ENCODE results near the gene PRKAR1B.

Gene PRKAR1B

DNA sequence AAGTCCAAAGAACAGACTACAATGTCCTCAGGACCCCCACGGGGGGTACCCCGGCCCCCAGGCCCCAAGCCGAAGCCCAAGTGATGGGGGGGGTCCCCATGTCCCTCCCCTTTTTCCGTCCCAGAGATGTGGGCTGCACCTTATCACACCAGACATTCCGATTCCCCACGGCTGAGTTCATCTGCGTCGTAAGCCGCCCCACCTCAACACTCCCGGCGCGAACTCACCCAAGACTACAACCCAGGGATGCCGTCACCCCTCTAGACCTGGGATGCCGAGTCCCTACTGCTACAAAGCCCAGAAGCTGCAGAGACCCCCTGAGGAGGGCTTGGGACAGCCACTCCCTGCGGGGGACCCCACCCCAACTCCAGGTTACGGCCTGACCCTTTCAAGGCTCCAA is 221.9 kb downstream of the PRKAR1B start:
- DNase-seq (ENCODE audit: low read depth) = no peak
- TF ChIP-seq, protein P1, sequence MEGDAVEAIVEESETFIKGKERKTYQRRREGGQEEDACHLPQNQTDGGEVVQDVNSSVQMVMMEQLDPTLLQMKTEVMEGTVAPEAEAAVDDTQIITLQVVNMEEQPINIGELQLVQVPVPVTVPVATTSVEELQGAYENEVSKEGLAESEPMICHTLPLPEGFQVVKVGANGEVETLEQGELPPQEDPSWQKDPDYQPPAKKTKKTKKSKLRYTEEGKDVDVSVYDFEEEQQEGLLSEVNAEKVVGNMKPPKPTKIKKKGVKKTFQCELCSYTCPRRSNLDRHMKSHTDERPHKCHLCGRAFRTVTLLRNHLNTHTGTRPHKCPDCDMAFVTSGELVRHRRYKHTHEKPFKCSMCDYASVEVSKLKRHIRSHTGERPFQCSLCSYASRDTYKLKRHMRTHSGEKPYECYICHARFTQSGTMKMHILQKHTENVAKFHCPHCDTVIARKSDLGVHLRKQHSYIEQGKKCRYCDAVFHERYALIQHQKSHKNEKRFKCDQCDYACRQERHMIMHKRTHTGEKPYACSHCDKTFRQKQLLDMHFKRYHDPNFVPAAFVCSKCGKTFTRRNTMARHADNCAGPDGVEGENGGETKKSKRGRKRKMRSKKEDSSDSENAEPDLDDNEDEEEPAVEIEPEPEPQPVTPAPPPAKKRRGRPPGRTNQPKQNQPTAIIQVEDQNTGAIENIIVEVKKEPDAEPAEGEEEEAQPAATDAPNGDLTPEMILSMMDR (conservative IDR thresholded peaks at IDR 0.05; ENCODE audit: low read length) = no peak

DNA sequence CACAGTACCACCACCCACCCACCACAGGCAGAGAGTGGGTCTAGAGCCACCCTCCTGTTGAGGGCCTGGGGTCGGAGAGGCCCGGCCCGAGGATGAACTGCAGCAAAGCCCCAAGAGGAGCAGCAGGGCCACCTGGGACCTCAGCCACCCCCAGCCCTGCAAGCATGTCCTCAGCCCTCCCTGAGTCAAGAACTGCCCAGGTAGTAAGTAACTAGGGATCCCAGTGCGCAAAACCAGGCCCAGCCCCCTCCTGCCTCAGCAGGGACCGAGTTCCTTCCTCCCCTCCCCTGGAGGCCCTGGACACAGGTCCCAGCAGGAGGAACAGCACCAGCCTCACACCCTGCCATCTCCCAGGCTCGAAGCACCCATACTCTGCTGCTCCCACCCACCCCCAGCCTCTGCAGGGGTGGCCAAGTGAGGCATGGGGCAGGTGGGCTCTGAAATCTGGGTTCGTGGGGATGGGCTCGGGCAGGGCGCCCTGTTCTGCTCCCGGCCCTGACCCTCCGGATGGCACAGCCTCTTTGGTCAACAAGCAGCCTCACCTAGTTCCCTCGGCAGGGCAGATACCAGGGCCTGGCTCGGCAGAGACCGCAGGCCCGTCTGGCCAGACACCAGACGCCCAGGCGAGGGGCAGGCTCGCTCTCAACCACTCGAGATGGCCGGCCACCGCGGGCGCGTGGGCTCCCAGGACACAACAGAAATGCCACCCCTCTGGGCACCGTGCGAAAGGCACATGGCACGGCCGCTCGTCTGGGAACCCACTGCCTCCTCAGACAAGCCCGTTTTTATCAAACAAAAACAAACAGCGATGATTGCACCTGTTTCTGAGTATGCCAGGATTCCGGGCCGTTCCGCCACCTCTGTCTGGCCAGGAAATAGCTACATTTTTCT is 222.6 kb downstream of the PRKAR1B start:
- TF ChIP-seq, protein P1 (conservative IDR thresholded peaks at IDR 0.05; ENCODE audit: low read length) = no peak
- H3K4me3 ChIP-seq (ENCODE audit: low read length) = no peak overlapping the region
- no peak for DNase-seq (ENCODE audit: low read depth)

More for the DNA sequence above, 221.9 kb downstream of the PRKAR1B start:
- no peak overlapping the region for H3K4me3 ChIP-seq (ENCODE audit: low read length)

DNA sequence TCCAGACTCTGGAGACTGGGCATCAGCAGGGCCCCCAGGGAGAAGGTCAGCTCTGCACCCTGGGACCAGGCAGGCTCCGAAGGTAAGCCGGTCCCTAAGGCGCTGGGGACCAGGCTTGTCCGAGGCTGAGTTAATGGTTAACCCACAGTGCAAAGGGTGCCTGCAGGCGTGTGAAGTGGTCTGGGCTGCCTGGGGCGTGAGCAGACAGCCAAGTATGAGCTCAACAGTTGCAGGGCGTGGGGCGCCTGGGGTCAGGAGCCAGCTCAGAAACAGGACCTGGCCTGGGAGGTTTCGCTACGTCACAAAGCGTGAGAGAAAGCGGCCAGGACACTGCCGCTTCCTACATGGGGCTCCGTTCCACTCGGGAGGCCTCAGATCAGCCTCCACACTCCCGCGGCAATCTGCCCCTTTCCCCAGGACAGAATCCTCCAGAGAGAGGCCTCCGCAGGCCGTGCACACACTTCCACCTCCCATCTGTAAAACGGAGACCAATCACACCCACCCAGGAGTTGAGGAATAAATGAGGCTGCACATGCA is 223.4 kb downstream of the PRKAR1B start:
- no peak overlapping the region for H3K4me3 ChIP-seq (ENCODE audit: low read length)
- DNase-seq (ENCODE audit: low read depth) = no peak

DNA sequence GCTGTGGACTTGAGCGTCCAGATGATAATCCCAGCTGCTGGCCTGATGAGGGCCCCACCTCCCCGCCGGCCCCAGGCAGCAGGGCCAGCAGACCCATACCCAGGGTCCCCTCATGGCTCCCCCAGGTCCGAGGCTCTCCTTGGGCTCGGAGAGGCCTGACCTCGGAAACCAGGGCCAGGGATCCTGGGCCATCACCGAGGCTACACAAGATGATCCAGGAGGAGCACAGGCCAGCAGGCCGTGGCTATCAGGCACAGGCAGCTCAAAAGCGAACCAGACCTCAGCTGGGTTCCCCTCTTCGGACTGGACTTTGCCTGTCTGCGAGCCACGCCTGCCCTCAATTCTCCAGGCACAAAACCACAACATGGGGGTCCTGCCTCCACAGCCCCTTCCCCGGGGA is 224.8 kb downstream of the PRKAR1B start:
- TF ChIP-seq, protein P1 (conservative IDR thresholded peaks at IDR 0.05; ENCODE audit: low read length) = no peak
- DNase-seq (ENCODE audit: low read depth) = no peak
- no peak overlapping the region for H3K4me3 ChIP-seq (ENCODE audit: low read length)

More for the DNA sequence above, 223.4 kb downstream of the PRKAR1B start:
- TF ChIP-seq, protein P1 (conservative IDR thresholded peaks at IDR 0.05; ENCODE audit: low read length) = no peak

DNA sequence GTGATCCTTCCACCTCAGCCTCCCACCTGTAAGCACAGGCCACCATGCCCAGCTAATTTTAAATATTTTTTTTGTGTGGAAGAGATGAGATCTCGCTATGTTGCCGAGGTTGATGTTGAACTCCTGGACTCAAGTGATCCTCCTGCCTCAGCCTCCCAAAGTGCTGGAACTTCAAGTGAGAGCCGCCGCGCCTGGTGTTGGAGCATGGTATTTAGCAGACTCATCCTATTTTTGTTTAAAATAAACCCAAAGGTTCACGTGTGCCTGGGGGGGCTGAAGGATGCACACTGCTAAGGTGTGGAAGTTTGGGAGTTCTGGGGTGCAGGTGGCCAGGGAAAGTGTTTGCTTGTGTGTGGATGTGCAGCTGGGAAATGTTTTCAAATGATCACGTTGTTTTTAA is 225.6 kb downstream of the PRKAR1B start:
- TF ChIP-seq, protein P1 (conservative IDR thresholded peaks at IDR 0.05; ENCODE audit: low read length) = no peak
- H3K4me3 ChIP-seq (ENCODE audit: low read length) = no peak overlapping the region
- DNase-seq (ENCODE audit: low read depth) = no peak

DNA sequence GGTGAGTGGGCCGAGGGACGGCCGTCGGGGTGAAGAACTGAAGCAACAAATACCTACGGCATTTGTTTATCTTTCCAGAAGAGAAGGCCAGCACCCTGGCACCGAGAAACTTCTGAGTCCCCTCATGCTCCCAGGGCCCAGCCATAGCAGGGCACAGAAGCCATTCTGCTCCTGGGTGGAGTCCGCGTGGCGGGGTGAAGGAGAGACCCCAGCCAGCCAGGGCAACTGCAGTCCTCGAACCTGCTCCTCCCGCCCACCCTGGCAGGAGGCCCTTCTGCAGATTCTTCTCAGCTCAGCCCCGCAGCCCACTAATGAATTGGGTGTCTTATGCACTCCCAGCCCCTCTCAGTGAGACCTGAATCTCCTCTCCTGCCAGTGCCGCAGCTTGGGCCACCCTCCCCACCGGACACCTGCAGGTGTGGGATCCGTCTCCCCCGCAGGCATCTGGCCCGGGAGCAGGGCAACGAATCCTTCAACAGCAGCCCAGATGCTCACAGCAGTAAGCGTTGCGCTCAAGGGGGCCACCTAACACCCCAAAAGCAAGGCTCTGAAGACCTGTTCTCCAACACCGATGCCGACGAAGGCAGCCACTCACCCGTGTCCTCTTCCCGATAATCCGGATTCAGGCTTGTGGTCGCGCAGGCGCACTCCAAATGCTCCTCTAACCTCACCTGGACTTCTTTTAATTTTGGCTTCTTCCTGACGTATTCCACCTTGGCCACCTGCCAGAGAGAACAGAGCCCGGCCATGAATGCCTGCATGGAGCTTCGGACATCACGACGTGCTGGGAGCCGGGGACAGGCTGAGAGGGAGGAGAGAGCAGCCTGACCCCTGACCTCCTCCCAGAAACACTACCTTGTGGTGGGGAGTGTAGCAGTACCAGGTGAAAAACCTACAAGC is 226.3 kb downstream of the PRKAR1B start:
- TF ChIP-seq, protein P1 (conservative IDR thresholded peaks at IDR 0.05; ENCODE audit: low read length) = no peak
- no peak for DNase-seq (ENCODE audit: low read depth)
- H3K4me3 ChIP-seq (ENCODE audit: low read length) = no peak overlapping the region

Measured in AG10803 (cell line).